22Rv1 (cell line): ENCODE results near the gene SCN2A.

Experiments used
- H3K27ac ChIP-seq: fragments of 450-650 bp; 2 replicates; pipeline ENCODE4 v1.5.1; 2017
- ZFX ChIP-seq: fragments of 450-650 bp; IDR thresholded peaks from 2 replicates; pipeline ENCODE4 v1.6.1; 2017; ENCODE audit warnings: antibody characterized with exemption, borderline replicate concordance
- TF ChIP-seq, protein P1 (sequence below): fragments of 450-650 bp; IDR thresholded peaks from 2 replicates; pipeline ENCODE4 v1.5.1; 2017; ENCODE audit warnings: mild to moderate bottlenecking

SCN2A gene

DNA sequence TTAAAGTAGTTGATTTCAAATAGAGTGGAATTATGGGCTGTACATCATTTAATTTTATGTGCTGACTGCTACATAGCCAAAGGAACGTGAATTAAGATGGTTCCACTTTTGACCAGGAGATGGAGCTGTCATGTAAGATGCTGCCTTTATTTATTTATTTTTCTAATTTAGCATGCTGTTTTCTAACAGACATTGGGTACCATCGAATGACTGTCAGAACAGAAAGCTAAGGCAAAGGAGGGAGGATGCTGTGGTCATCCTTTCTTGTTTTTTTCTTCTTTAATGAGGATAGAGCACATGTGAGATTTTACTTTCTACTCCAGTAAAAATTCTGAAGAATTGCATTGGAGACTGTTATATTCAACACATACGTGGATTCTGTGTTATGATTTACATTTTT is at the start of gene SCN2A:
Gene SCN2A (plus strand): TSS at position 185 of the 400 bp plus-strand sequence. CDS start 56,410 bp downstream, outside the sequence.
- TF ChIP-seq ZFX = no peak
- TF ChIP-seq, protein P1, sequence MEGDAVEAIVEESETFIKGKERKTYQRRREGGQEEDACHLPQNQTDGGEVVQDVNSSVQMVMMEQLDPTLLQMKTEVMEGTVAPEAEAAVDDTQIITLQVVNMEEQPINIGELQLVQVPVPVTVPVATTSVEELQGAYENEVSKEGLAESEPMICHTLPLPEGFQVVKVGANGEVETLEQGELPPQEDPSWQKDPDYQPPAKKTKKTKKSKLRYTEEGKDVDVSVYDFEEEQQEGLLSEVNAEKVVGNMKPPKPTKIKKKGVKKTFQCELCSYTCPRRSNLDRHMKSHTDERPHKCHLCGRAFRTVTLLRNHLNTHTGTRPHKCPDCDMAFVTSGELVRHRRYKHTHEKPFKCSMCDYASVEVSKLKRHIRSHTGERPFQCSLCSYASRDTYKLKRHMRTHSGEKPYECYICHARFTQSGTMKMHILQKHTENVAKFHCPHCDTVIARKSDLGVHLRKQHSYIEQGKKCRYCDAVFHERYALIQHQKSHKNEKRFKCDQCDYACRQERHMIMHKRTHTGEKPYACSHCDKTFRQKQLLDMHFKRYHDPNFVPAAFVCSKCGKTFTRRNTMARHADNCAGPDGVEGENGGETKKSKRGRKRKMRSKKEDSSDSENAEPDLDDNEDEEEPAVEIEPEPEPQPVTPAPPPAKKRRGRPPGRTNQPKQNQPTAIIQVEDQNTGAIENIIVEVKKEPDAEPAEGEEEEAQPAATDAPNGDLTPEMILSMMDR = peak; percentile 73
- no peak within 1 kb of the TSS for H3K27ac ChIP-seq

DNA sequence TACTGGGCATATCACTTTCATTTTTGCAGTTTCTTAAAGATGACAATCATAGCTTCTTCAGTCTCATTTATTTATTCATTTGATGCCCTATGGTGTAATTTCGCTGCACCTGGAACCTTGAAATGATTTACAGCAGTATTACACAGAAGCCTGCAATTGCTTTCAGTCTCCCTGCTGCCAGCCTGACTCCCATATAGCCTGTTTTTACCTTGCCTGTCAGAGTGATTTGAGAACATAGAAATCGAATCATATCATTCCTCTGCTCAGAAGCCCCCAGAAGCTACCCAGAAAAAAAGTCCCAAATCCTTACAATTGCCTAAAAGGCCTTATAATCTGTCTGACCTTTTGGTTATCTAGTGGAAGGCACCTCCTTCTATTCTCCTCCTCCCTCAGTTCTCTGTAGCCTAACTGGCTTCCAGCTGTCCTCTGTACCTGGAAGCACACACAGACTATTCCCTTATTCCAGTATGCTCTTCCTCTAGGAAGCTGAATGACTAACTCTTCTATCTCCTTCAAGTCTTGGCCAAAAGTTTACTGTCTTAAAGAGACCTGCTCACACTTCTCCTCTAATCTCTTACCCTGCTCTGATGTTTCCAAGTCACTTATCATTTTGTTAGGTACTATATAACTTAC is 48.0 kb upstream of the SCN2A start:
- TF ChIP-seq, protein P1 = no peak
- no peak for TF ChIP-seq ZFX
- no peak overlapping the region for H3K27ac ChIP-seq

GRCh38 chr2:165192729-165193128 is 46.5 kb upstream of the SCN2A start:
- TF ChIP-seq, protein P1 = no peak
- TF ChIP-seq ZFX = no peak
- H3K27ac ChIP-seq = no peak overlapping the region

DNA sequence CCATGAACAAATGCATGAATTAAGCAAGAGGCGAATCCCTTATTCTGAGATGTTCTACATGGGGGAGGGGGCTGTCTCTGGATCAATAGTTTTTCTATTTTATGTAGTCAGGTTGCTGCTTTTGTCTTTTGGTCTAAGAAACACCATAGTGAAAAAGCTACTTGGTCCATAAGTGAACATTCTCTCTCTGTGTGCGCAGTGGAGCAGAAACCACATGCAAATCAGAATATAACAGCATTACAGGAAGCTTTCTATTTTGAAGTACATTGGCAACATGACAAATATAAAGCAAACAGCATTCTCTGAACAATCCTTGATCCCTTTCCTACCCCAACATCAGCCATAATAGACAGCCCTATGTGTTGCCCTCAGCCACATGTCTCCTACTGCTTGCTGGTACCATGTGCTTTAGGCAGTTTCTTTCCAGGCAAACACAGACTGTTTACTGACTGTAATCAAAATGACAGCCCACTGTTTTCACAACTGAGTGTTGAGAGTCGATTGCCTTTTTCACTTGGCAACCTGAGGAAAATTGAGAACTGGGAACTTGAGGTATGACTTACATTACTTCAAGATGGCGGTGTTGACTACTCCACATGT is 45.9 kb upstream of the SCN2A start:
- no peak overlapping the region for H3K27ac ChIP-seq
- TF ChIP-seq ZFX = no peak
- TF ChIP-seq, protein P1 = no peak

GRCh38 chr2:165196411-165196810 is 42.8 kb upstream of the SCN2A start:
- H3K27ac ChIP-seq = no peak overlapping the region
- TF ChIP-seq ZFX = no peak
- TF ChIP-seq, protein P1 = no peak

DNA sequence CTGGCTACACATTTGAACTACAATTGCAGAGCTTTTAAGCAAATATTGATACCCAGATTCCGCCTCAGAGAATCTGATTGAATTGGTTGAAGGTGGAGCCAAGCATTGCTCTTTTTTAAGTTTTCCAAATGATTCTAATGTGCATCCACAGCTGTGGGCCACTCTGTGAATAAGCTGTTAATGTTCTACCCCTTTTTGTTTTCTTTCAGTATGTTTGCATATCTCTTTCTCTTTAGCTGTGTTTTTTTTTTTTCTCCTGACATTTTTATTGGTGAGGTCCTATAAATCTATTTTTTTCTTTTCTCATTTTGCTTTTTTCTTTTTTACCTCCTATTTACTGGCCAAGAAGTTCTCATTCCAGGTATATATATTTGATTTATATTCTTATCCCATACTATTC is 41.9 kb upstream of the SCN2A start:
- TF ChIP-seq, protein P1 = no peak
- no peak for TF ChIP-seq ZFX
- H3K27ac ChIP-seq = no peak overlapping the region

DNA sequence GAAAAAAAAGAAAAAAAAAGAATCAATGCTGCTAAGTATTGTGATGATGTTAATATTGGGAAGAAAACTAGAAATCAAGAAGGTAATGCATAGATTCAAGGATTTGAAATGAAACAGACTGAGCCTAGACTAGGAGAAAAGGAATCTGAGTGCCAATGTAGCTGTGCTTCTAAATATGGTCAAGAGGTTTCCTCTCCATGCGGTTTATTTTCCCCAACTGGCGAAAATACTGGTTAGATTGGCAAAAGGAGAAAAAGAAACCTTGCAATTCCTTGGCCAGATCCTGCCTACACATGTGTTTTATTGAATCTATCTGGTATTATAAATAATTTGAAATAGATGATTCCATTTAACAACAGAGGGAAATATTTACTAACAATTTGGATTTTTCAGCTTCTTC is 41.0 kb upstream of the SCN2A start:
- H3K27ac ChIP-seq = no peak overlapping the region
- TF ChIP-seq, protein P1 = no peak
- no peak for TF ChIP-seq ZFX
